GM18873 (cell line): Measurements from ENCODE around the gene SDF2.

Experiments
- ATAC-seq: cut with Tn5 transposase; IDR thresholded peaks from one replicate; pipeline ENCODE4 v1.9.1; 2021; ENCODE audit warnings: mild to moderate bottlenecking, moderate library complexity, moderate number of reproducible peaks; ENCODE audit not compliant: unreplicated experiment, low FRiP score

Gene SDF2

GRCh38 chr17:28661635-28662526 is at the start of gene SDF2, which contains the start of gene SUPT6H:
Gene SDF2 (minus strand): TSS chr17:28661906. CDS start chr17:28661876, 30 bp downstream.
Gene SUPT6H (plus strand): TSS chr17:28662205. CDS start chr17:28673402, 11,197 bp downstream.
- ATAC-seq = peak; percentile 74

GRCh38 chr17:28710861-28711722 is 49.4 kb upstream of the SDF2 start:
- ATAC-seq = peak; percentile 62

- ATAC-seq = no peak
These were observed 45.6 kb upstream of the SDF2 start for GRCh38 chr17:28707339-28707720.

GRCh38 chr17:28706471-28707338 is 45.0 kb upstream of the SDF2 start:
- ATAC-seq = no peak

GRCh38 chr17:28705728-28706334 is 44.1 kb upstream of the SDF2 start:
- no peak for ATAC-seq

- ATAC-seq = no peak
These were observed 43.5 kb upstream of the SDF2 start for GRCh38 chr17:28705074-28705659.

GRCh38 chr17:28704219-28704858 is 42.6 kb upstream of the SDF2 start:
- ATAC-seq = no peak

GRCh38 chr17:28703552-28704218 is 42.0 kb upstream of the SDF2 start:
- no peak for ATAC-seq

GRCh38 chr17:28702752-28703150 is 41.0 kb upstream of the SDF2 start:
- no peak for ATAC-seq

- no peak for ATAC-seq
These were observed 40.5 kb upstream of the SDF2 start for GRCh38 chr17:28702026-28702751.

GRCh38 chr17:28700830-28701492 is 39.3 kb upstream of the SDF2 start:
- ATAC-seq = no peak

- ATAC-seq = no peak
These were observed 38.6 kb upstream of the SDF2 start for GRCh38 chr17:28700278-28700677.

GRCh38 chr17:28698253-28698941 is 36.7 kb upstream of the SDF2 start:
- ATAC-seq = no peak

GRCh38 chr17:28693869-28694268 is 32.2 kb upstream of the SDF2 start:
- ATAC-seq = no peak

- ATAC-seq = no peak
These were observed 27.3 kb upstream of the SDF2 start for GRCh38 chr17:28689011-28689410.

GRCh38 chr17:28688481-28688880 is 26.8 kb upstream of the SDF2 start:
- no peak for ATAC-seq

GRCh38 chr17:28686296-28686695 is 24.6 kb upstream of the SDF2 start:
- ATAC-seq = no peak
